GM23338 (cell line): Measurements from ENCODE around the gene CYB5D1. TPM values are rescaled to one million over a fixed set of nuclear protein-coding genes. Genes with fewer than 3 reads are reported as not detected.

Experiments
- ATAC-seq: fragments of 200-7000 bp; cut with Tn5 transposase; 3 replicates; pipeline ENCODE4 v1.9.1; 2020
- DNase-seq: peaks from one replicate; pipeline ENCODE4 v3.0.0-alpha.2; 2015; ENCODE audit warnings: low spot score
- H2AFZ ChIP-seq: fragments of 200-600 bp; sonication (generic); 2 replicates; pipeline ENCODE4 v1.8.0; 2016; ENCODE audit warnings: antibody characterized with exemption, mild to moderate bottlenecking, moderate library complexity
- H3F3A ChIP-seq: fragments of 200-600 bp; sonication (generic); replicated peaks from 2 replicates; pipeline ENCODE4 v1.8.0; 2017; ENCODE audit warnings: antibody characterized with exemption, mixed run types, low read depth
- H3K27ac ChIP-seq: fragments of 200-600 bp; sonication (generic); 2 replicates; pipeline ENCODE4 v1.6.1; 2016; ENCODE audit warnings: low read depth
- H3K27me3 ChIP-seq: fragments of 200-600 bp; sonication (generic); 2 replicates; pipeline ENCODE4 v1.8.0; 2016; ENCODE audit warnings: mild to moderate bottlenecking, mixed run types, moderate library complexity; ENCODE audit not compliant: insufficient read depth
- H3K36me3 ChIP-seq: fragments of 200-600 bp; sonication (generic); 2 replicates; pipeline ENCODE4 v1.8.0; 2016; ENCODE audit warnings: mild to moderate bottlenecking; ENCODE audit not compliant: insufficient read depth
- H3K4me1 ChIP-seq: fragments of 200-600 bp; sonication (generic); 2 replicates; pipeline ENCODE4 v1.8.0; 2016; ENCODE audit warnings: mild to moderate bottlenecking, moderate library complexity; ENCODE audit not compliant: insufficient read depth
- H3K4me2 ChIP-seq: fragments of 200-600 bp; sonication (generic); 2 replicates; pipeline ENCODE4 v1.7.1; 2017; ENCODE audit warnings: mixed run types
- H3K4me3 ChIP-seq: fragments of 200-600 bp; sonication (generic); 2 replicates; pipeline ENCODE4 v1.6.1; 2016; ENCODE audit warnings: mixed run types
- H3K79me2 ChIP-seq: fragments of 200-600 bp; sonication (generic); replicated peaks from 2 replicates; pipeline ENCODE4 v1.8.0; 2017; ENCODE audit warnings: mild to moderate bottlenecking; ENCODE audit not compliant: insufficient read depth
- H3K9me2 ChIP-seq: fragments of 200-600 bp; sonication (generic); 2 replicates; pipeline ENCODE4 v1.8.0; 2017; ENCODE audit not compliant: insufficient read depth
- H4K20me1 ChIP-seq: fragments of 200-600 bp; sonication (generic); replicated peaks from 2 replicates; pipeline ENCODE4 v1.8.0; 2017; ENCODE audit warnings: mild to moderate bottlenecking; ENCODE audit not compliant: insufficient read depth
- H3K27ac Mint-ChIP-seq: 2 replicates; pipeline ENCODE4 v1.8.0; 2020; ENCODE audit warnings: inconsistent platforms, mild to moderate bottlenecking, moderate library complexity, mixed read lengths
- H3K27me3 Mint-ChIP-seq: 3 replicates; pipeline ENCODE4 v1.8.0; 2022; ENCODE audit warnings: low read depth, mild to moderate bottlenecking, moderate library complexity, mixed read lengths, inconsistent platforms; ENCODE audit not compliant: insufficient read depth, poor library complexity
- H3K36me3 Mint-ChIP-seq: 3 replicates; pipeline ENCODE4 v1.8.0; 2021; ENCODE audit warnings: low read depth, mild to moderate bottlenecking, inconsistent platforms, moderate library complexity, mixed read lengths
- H3K4me1 Mint-ChIP-seq: 3 replicates; pipeline ENCODE4 v1.8.0; 2020; ENCODE audit warnings: mild to moderate bottlenecking, inconsistent platforms, mixed read lengths
- H3K4me3 Mint-ChIP-seq: 3 replicates; pipeline ENCODE4 v1.8.0; 2021; ENCODE audit warnings: moderate library complexity, mild to moderate bottlenecking, inconsistent platforms, mixed read lengths
- H3K9me3 Mint-ChIP-seq: 3 replicates; pipeline ENCODE4 v1.8.0; 2020; ENCODE audit warnings: moderate library complexity, mild to moderate bottlenecking, inconsistent platforms, mixed read lengths
- CREB1 ChIP-seq: fragments of 250-450 bp; sonication (Bioruptor Pico); IDR thresholded peaks from 2 replicates; pipeline ENCODE4 v1.5.0; 2020; ENCODE audit warnings: low read depth, mild to moderate bottlenecking, moderate library complexity
- EZH2 ChIP-seq: fragments of 200-600 bp; sonication (generic); IDR thresholded peaks from one replicate; pipeline ENCODE4 v1.8.0; 2017; ENCODE audit warnings: antibody characterized with exemption, mild to moderate bottlenecking, low read depth; ENCODE audit not compliant: unreplicated experiment
- EZH2phosphoT487 ChIP-seq: fragments of 200-600 bp; sonication (generic); IDR thresholded peaks from one replicate; pipeline ENCODE4 v1.8.1; 2018; ENCODE audit warnings: antibody characterized with exemption; ENCODE audit not compliant: unreplicated experiment
- JUNB ChIP-seq: IDR thresholded peaks from one replicate; pipeline ENCODE4 v1.6.1; 2016; ENCODE audit warnings: antibody characterized with exemption; ENCODE audit not compliant: unreplicated experiment
- NANOG ChIP-seq: IDR thresholded peaks from 2 replicates; pipeline ENCODE4 v1.6.1; 2016; ENCODE audit warnings: antibody characterized with exemption, borderline replicate concordance
- POLR2AphosphoS5 ChIP-seq: IDR thresholded peaks from 2 replicates; pipeline ENCODE4 v1.6.1; 2016; ENCODE audit warnings: antibody characterized with exemption, low read depth
- STAT1 ChIP-seq: IDR thresholded peaks from one replicate; pipeline ENCODE4 v1.6.1; 2016; ENCODE audit warnings: antibody characterized with exemption; ENCODE audit not compliant: unreplicated experiment
- ZNF114 ChIP-seq: fragments of 250-450 bp; sonication (Bioruptor Pico); IDR thresholded peaks from 2 replicates; pipeline ENCODE4 v1.5.0; 2020; ENCODE audit warnings: mild to moderate bottlenecking, moderate library complexity
- ZNF331 ChIP-seq: fragments of 250-450 bp; sonication (Bioruptor Pico); IDR thresholded peaks from 2 replicates; pipeline ENCODE4 v1.5.0; 2020; ENCODE audit warnings: low read depth, mild to moderate bottlenecking, moderate library complexity
- polyA plus RNA-seq: library from polyadenylated mRNA; unstranded; fragments of >200 nt; fragmentation: Nextera tagmentation; extraction: Ambion mirVana; gene quantifications from 2 replicates; pipeline ENCODE4 v1.2.1, GENCODE V29; 2016
- total RNA-seq: library from RNA; depleted of rRNA; stranded (reverse); fragments of >200 nt; shearing (Covaris generic); gene quantifications from 2 replicates; pipeline ENCODE4 v1.2.3, GENCODE V29; 2014
- TF ChIP-seq, protein P1 (sequence below): IDR thresholded peaks from 2 replicates; pipeline ENCODE4 v1.6.1; 2016; ENCODE audit warnings: antibody characterized with exemption
- TF ChIP-seq, protein P2 (sequence below): IDR thresholded peaks from one replicate; pipeline ENCODE4 v1.6.1; 2018; ENCODE audit warnings: antibody characterized with exemption; ENCODE audit not compliant: unreplicated experiment
- TF ChIP-seq, protein P3 (sequence below): fragments of 250-450 bp; sonication (Bioruptor Pico); IDR thresholded peaks from 2 replicates; pipeline ENCODE4 v1.5.0; 2020; ENCODE audit warnings: mild to moderate bottlenecking, moderate library complexity
- TF ChIP-seq, protein P4 (sequence below), 2 experiments: fragments of 200-600 bp in 1 of 2; sonication (generic) in 1 of 2; conservative IDR thresholded peaks; 2 replicates each; pipeline versions ENCODE4 v1.5.1 to v1.6.1; 2016 to 2017; ENCODE audit warnings: antibody characterized with exemption in 2 of 2, low read depth in 2 of 2, mild to moderate bottlenecking in 2 of 2, moderate library complexity in 1 of 2

CYB5D1 gene
- total and polyA plus RNA-seq, 2 experiments from 2014 or later, result 3.5 to 8.4 TPM

DNA sequence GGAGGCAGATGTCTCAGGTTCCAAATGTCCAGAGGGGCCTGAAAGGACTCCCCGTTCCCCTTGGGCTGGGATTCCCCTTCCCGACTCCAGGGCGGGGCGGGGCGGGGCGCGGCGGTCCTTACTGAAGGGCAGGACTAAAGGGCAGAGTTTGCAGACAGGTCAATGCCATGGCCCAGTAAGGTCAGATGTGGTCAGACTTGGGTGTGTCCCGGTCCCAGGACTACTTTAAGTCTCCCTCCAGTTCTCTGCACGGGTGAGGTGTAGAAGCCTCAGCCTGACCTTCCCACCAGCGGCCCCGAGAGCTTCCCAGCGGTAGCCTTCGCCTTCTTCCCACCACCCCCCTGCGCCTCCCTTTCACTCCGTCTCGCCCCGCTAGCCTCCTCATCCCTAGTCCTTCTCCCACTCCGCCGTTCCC lies 23.3 kb upstream of the CYB5D1 start:
- Histone ChIP-seq H3F3A (peaks cover 22% of the 10 kb centered on the region; the same call in 1 of the 2 replicates), H3K36me3 (no peaks in the 10 kb centered on the region), H2AFZ (no peak overlapping the region; the same call in 1 of the 2 replicates), H4K20me1 (no peaks in the 10 kb centered on the region; the same call in 1 of the 2 replicates), H3K79me2 (no peaks in the 10 kb centered on the region), H3K27ac (no peak overlapping the region), H3K4me3 (peak overlapping the region; percentile 95), H3K4me2 (peak overlapping the region; percentile 100), H3K9me2 (no peaks in the 10 kb centered on the region), H3K4me1 (peaks cover 23% of the 10 kb centered on the region), H3K27me3 (peaks cover 72% of the 10 kb centered on the region)
- Mint-ChIP-seq H3K4me3 (peak overlapping the region; percentile 93), H3K4me1 (peaks cover 28% of the 10 kb centered on the region), H3K27ac (peak overlapping the region; percentile 94; the same call in 1 of the 2 replicates), H3K36me3 (no peaks in the 10 kb centered on the region), H3K27me3 (peaks cover 58% of the 10 kb centered on the region), H3K9me3 (no peaks in the 10 kb centered on the region; the same call in 2 of the 3 replicates)
- ATAC-seq (no peak; the same call in 2 of the 3 replicates), DNase-seq (peak; percentile 48)
- no peak for TF ChIP-seq JUNB
- no peak for TF ChIP-seq EZH2
- no peak for TF ChIP-seq EZH2phosphoT487
- TF ChIP-seq, protein P1, sequence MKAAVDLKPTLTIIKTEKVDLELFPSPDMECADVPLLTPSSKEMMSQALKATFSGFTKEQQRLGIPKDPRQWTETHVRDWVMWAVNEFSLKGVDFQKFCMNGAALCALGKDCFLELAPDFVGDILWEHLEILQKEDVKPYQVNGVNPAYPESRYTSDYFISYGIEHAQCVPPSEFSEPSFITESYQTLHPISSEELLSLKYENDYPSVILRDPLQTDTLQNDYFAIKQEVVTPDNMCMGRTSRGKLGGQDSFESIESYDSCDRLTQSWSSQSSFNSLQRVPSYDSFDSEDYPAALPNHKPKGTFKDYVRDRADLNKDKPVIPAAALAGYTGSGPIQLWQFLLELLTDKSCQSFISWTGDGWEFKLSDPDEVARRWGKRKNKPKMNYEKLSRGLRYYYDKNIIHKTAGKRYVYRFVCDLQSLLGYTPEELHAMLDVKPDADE, result no peak
- TF ChIP-seq CREB1, result no peak
- no peak for TF ChIP-seq ZNF331 (CRISPR knock-in tag)
- TF ChIP-seq, protein P2, sequence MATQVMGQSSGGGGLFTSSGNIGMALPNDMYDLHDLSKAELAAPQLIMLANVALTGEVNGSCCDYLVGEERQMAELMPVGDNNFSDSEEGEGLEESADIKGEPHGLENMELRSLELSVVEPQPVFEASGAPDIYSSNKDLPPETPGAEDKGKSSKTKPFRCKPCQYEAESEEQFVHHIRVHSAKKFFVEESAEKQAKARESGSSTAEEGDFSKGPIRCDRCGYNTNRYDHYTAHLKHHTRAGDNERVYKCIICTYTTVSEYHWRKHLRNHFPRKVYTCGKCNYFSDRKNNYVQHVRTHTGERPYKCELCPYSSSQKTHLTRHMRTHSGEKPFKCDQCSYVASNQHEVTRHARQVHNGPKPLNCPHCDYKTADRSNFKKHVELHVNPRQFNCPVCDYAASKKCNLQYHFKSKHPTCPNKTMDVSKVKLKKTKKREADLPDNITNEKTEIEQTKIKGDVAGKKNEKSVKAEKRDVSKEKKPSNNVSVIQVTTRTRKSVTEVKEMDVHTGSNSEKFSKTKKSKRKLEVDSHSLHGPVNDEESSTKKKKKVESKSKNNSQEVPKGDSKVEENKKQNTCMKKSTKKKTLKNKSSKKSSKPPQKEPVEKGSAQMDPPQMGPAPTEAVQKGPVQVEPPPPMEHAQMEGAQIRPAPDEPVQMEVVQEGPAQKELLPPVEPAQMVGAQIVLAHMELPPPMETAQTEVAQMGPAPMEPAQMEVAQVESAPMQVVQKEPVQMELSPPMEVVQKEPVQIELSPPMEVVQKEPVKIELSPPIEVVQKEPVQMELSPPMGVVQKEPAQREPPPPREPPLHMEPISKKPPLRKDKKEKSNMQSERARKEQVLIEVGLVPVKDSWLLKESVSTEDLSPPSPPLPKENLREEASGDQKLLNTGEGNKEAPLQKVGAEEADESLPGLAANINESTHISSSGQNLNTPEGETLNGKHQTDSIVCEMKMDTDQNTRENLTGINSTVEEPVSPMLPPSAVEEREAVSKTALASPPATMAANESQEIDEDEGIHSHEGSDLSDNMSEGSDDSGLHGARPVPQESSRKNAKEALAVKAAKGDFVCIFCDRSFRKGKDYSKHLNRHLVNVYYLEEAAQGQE, result no peak
- TF ChIP-seq NANOG, result no peak
- no peak for TF ChIP-seq STAT1
- TF ChIP-seq, protein P3, sequence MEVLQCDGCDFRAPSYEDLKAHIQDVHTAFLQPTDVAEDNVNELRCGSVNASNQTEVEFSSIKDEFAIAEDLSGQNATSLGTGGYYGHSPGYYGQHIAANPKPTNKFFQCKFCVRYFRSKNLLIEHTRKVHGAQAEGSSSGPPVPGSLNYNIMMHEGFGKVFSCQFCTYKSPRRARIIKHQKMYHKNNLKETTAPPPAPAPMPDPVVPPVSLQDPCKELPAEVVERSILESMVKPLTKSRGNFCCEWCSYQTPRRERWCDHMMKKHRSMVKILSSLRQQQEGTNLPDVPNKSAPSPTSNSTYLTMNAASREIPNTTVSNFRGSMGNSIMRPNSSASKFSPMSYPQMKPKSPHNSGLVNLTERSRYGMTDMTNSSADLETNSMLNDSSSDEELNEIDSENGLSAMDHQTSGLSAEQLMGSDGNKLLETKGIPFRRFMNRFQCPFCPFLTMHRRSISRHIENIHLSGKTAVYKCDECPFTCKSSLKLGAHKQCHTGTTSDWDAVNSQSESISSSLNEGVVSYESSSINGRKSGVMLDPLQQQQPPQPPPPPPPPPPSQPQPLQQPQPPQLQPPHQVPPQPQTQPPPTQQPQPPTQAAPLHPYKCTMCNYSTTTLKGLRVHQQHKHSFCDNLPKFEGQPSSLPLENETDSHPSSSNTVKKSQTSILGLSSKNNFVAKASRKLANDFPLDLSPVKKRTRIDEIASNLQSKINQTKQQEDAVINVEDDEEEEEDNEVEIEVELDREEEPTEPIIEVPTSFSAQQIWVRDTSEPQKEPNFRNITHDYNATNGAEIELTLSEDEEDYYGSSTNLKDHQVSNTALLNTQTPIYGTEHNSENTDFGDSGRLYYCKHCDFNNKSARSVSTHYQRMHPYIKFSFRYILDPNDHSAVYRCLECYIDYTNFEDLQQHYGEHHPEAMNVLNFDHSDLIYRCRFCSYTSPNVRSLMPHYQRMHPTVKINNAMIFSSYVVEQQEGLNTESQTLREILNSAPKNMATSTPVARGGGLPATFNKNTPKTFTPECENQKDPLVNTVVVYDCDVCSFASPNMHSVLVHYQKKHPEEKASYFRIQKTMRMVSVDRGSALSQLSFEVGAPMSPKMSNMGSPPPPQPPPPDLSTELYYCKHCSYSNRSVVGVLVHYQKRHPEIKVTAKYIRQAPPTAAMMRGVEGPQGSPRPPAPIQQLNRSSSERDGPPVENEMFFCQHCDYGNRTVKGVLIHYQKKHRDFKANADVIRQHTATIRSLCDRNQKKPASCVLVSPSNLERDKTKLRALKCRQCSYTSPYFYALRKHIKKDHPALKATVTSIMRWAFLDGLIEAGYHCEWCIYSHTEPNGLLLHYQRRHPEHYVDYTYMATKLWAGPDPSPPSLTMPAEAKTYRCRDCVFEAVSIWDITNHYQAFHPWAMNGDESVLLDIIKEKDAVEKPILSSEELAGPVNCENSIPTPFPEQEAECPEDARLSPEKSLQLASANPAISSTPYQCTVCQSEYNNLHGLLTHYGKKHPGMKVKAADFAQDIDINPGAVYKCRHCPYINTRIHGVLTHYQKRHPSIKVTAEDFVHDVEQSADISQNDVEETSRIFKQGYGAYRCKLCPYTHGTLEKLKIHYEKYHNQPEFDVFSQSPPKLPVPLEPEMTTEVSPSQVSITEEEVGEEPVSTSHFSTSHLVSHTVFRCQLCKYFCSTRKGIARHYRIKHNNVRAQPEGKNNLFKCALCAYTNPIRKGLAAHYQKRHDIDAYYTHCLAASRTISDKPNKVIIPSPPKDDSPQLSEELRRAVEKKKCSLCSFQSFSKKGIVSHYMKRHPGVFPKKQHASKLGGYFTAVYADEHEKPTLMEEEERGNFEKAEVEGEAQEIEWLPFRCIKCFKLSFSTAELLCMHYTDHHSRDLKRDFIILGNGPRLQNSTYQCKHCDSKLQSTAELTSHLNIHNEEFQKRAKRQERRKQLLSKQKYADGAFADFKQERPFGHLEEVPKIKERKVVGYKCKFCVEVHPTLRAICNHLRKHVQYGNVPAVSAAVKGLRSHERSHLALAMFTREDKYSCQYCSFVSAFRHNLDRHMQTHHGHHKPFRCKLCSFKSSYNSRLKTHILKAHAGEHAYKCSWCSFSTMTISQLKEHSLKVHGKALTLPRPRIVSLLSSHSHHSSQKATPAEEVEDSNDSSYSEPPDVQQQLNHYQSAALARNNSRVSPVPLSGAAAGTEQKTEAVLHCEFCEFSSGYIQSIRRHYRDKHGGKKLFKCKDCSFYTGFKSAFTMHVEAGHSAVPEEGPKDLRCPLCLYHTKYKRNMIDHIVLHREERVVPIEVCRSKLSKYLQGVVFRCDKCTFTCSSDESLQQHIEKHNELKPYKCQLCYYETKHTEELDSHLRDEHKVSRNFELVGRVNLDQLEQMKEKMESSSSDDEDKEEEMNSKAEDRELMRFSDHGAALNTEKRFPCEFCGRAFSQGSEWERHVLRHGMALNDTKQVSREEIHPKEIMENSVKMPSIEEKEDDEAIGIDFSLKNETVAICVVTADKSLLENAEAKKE, result no peak
- no peak for TF ChIP-seq ZNF114
- TF ChIP-seq, protein P4, sequence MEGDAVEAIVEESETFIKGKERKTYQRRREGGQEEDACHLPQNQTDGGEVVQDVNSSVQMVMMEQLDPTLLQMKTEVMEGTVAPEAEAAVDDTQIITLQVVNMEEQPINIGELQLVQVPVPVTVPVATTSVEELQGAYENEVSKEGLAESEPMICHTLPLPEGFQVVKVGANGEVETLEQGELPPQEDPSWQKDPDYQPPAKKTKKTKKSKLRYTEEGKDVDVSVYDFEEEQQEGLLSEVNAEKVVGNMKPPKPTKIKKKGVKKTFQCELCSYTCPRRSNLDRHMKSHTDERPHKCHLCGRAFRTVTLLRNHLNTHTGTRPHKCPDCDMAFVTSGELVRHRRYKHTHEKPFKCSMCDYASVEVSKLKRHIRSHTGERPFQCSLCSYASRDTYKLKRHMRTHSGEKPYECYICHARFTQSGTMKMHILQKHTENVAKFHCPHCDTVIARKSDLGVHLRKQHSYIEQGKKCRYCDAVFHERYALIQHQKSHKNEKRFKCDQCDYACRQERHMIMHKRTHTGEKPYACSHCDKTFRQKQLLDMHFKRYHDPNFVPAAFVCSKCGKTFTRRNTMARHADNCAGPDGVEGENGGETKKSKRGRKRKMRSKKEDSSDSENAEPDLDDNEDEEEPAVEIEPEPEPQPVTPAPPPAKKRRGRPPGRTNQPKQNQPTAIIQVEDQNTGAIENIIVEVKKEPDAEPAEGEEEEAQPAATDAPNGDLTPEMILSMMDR (conservative IDR thresholded peaks at IDR 0.05; ENCODE audit: low read depth in 2 of 2), result no peak
- no peak for TF ChIP-seq POLR2AphosphoS5
